ENCODE data around the gene ERVK3-1.
"Not testable (repeated sequence)": the region's sequence is repeated elsewhere in the genome, so short reads cannot be mapped to it uniquely, and the experiment has no call there.

Gene ERVK3-1

GRCh38 chr19:58304748-58305064 lies 471 bp upstream of the ERVK3-1 start:
- DNase-seq (ENCODE audit: low read depth) = no peak

- no peak for DNase-seq (ENCODE audit: low read depth)
Observed at GRCh38 chr19:58305932-58306323, 751 bp downstream of the ERVK3-1 start.

- no peak for DNase-seq (ENCODE audit: low read depth)
Observed at GRCh38 chr19:58307736-58308135, 2.6 kb downstream of the ERVK3-1 start.

- not testable (repeated sequence) for DNase-seq (ENCODE audit: low read depth)
Observed at GRCh38 chr19:58310685-58311084, 5.5 kb downstream of the ERVK3-1 start.

- DNase-seq (ENCODE audit: low read depth) = no peak
Observed at GRCh38 chr19:58311345-58311865, 6.2 kb downstream of the ERVK3-1 start.

- no peak for DNase-seq (ENCODE audit: low read depth)
Observed at GRCh38 chr19:58315580-58315979, 10.4 kb downstream of the ERVK3-1 start.

DNA sequence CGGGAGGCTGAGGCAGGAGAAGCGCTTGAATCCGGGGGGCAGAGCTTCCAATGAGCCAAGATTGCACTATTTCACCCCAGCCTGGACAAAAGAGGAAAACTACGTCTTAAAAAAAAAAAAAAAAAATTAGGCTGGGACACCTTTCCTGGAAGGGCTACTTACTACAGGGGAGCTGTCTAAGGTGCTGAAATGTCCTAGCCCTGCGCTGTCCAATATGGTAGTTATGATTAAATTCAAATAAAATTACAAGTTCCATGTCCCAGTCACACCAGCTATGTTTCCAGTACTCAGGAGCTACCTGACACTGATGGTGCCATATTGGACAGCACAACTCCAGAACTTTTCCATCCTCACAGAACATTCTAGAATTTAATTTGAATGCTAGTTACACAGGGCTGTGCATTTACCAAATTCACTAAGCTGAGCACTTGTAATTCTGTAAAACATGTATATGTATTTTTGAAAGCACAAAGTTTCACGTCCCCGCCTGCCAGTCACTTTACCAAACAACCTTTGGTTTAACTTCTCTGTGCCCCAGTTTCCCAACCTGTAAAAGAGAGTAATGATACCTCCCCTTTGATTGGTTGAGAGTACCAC lies 12.4 kb downstream of the ERVK3-1 start:
- no peak for DNase-seq (ENCODE audit: low read depth)

DNA sequence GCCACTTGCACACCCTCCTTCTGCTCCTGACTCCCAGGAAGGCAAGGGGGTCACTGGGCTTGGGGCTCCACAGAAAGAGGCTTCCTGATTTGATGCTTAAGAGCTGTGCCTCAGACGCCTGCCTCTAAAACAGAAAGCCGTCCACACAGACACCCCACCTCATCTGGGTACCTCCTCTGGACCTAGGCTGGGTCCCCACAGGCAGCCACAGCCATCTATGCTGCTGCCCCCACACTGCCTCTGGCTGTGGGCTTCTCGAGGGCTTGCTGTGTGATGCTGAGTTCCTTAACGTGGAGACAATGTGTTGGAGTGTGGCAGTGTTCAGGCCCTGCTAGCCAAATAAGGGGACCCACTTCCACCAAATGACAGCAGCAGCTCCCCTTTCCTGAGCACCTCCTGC lies 13.1 kb downstream of the ERVK3-1 start:
- DNase-seq (ENCODE audit: low read depth) = no peak

GRCh38 chr19:58319241-58319640 lies 14.1 kb downstream of the ERVK3-1 start:
- no peak for DNase-seq (ENCODE audit: low read depth)

GRCh38 chr19:58325311-58326022 lies 20.3 kb downstream of the ERVK3-1 start:
- DNase-seq (ENCODE audit: low read depth) = no peak

- DNase-seq (ENCODE audit: low read depth) = no peak
Observed at GRCh38 chr19:58326501-58326913, 21.3 kb downstream of the ERVK3-1 start.

- DNase-seq (ENCODE audit: low read depth) = peak; percentile 81
Observed at GRCh38 chr19:58326914-58327726, 21.9 kb downstream of the ERVK3-1 start, which contains the start of gene ZSCAN22. TSS of gene ZSCAN22 (plus strand) at chr19:58326994. CDS start at chr19:58334803, 7,809 bp downstream.

DNA sequence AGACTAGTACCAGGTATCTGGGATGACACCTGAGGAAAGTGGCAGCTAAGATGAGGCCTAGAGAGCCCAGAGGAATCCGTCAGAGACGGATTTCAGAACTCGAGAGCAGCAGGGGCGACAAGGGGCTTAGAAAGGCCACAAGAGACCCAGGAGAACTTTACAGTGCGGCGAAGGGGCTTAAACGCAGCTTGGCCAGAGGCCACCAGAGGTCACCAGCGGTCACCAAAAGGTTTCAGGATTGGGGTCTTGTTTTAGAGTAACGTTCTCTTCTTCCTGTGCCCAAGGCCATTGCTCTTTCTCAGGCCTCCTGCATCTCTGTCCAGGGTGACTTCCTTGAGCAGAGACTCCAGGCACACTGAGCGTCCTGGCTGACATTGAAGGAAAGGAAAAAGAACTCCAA lies 23.8 kb downstream of the ERVK3-1 start:
- no peak for DNase-seq (ENCODE audit: low read depth)

GRCh38 chr19:58330458-58330857 lies 25.3 kb downstream of the ERVK3-1 start:
- no peak for DNase-seq (ENCODE audit: low read depth)

DNA sequence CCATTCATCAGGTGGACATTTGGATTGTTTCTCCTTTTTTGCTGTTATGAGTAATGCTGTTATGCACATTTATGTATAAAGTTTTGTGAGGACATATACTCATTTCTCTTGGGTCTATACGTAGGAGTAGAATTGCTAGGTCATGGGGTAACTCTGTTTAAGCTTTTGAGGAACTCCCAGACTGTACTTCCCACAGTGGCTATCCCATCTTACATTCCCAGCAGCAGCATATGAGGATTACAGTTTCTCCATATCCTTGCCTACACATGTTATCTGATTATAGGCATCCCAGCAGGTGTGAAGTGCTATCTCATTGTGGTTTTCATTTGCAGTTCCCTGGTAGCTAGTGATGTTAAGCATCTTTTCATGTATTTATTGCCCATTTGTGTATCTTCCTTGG lies 27.5 kb downstream of the ERVK3-1 start:
- no peak for DNase-seq (ENCODE audit: low read depth)

- DNase-seq (ENCODE audit: low read depth) = no peak
Observed at GRCh38 chr19:58334691-58335249, 29.6 kb downstream of the ERVK3-1 start.

DNA sequence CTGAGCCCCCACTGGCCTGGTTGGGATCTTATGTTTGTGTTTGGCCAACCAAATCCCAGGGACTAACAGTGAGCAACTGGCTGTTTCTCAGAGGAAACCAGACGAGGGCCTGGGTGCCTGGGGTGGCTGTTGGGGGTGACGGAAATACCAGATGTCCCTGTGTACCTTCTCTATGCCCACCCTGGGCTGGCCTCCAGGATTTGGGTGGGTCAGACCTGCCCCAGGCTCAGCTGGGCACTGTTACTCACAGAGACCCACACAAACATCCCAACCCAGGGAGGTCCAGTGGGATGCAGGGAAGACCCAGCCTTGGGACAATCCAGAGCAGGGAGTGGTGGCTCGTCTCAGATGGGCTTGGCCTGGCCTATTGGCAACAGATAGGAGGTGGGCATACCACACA lies 30.5 kb downstream of the ERVK3-1 start:
- no peak for DNase-seq (ENCODE audit: low read depth)

DNA sequence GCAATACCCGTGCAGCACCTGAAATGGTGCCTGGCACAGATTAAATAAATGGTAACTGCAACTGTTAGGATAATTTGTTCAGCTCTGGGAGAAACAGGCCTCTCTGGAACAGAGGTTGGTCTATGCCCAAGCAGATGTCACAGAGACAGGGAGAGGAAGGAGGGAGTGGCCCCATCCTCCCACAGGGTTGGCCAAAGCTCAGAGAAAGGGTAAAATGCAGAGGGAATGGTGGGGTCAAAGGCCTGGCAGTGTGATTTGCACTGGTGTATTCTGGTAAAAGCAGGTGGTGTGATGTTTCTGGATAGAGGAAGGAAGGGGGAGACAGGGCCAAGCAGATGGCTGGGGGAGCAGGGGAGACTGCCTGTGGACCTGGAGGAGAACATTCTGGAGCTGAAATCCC lies 31.0 kb downstream of the ERVK3-1 start:
- DNase-seq (ENCODE audit: low read depth) = no peak

GRCh38 chr19:58336820-58337219 lies 31.6 kb downstream of the ERVK3-1 start:
- no peak for DNase-seq (ENCODE audit: low read depth)

DNA sequence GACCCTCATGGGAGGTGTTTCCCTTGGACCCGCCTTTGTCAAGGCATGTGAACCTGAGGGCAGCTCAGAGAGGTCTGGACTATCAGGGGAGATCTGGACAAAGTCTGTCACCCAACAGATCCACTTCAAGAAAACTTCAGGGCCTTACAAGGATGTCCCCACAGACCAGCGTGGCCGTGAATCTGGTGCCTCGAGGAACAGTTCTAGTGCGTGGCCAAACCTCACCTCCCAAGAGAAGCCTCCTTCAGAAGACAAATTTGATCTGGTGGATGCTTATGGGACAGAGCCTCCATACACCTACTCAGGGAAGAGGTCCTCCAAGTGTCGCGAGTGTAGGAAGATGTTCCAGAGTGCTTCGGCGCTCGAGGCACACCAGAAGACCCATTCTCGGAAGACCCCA lies 33.2 kb downstream of the ERVK3-1 start:
- no peak for DNase-seq (ENCODE audit: low read depth)

- no peak for DNase-seq (ENCODE audit: low read depth)
Observed at GRCh38 chr19:58338825-58339558, 33.8 kb downstream of the ERVK3-1 start.

- DNase-seq (ENCODE audit: low read depth) = no peak
Observed at GRCh38 chr19:58345558-58345957, 40.4 kb downstream of the ERVK3-1 start.

All from activated T-helper 9 cell treated with anti-CD3 and anti-CD28 coated beads, Interleukin-2, amount 50 U/mL, for 16 hours (primary cell).